ENCODE data around the gene GLO1.

The GLO1 gene

DNA sequence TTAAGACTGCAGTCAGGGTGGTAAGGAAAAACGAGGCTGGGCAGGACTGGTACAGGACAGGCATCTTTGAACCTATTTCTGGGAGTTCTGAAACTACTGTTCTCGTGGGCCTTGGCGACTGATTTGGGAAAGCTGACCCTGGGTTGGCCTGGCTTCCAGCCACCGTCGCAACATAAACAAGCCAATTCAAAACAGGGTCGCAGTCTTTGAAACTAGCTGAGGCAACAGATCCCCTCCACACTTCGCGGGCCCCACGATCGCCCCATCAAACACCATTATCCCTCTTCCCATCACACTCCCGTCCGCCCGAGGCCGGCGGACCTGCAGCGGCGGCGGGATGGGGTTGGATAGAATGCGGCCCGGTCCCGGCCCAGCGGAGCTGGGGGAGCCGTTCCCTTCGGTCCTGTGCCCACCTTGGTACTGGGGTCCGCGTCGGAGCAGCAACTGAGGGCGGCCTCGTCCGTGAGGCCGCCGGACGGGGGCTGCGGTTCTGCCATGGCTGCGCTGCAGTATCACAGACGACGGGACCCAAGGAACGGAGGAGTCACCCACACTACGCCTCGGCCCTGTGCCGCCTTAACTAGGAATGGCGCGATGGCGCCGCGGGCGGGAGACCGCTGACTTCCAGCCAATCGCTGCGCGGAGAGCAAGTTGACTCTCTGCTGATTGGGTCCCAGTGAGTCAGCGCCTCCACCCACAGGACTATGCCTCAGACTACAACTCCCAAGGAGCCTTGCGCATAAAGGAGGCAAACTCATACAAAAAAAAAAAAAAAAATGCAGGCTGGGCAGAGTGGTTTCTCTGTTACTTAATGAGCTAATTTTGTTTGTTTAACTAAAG lies at the start of gene GLO1:
Gene GLO1, minus strand, starts transcription at position 588 of the 840 bp plus-strand sequence. Its CDS starts 91 bp downstream, at position 497.
- CTCF ChIA-PET = interaction anchor here (0.6 to 0.8 kb wide), 3 partner anchors 51 to 1712 kb away, joined by 3 read pairs; no protein-coding TSS in a partner anchor
- H3K27ac ChIP-seq = peak within 1 kb of the TSS; percentile 88
- POLR2A ChIA-PET (ENCODE audit: low non-redundant PET) = interaction anchor here (0.6 to 0.7 kb wide), 6 partner anchors 15 to 1309 kb away, joined by 3 to 7 read pairs (median 4); no protein-coding TSS in a partner anchor
- TF ChIP-seq, protein P1, sequence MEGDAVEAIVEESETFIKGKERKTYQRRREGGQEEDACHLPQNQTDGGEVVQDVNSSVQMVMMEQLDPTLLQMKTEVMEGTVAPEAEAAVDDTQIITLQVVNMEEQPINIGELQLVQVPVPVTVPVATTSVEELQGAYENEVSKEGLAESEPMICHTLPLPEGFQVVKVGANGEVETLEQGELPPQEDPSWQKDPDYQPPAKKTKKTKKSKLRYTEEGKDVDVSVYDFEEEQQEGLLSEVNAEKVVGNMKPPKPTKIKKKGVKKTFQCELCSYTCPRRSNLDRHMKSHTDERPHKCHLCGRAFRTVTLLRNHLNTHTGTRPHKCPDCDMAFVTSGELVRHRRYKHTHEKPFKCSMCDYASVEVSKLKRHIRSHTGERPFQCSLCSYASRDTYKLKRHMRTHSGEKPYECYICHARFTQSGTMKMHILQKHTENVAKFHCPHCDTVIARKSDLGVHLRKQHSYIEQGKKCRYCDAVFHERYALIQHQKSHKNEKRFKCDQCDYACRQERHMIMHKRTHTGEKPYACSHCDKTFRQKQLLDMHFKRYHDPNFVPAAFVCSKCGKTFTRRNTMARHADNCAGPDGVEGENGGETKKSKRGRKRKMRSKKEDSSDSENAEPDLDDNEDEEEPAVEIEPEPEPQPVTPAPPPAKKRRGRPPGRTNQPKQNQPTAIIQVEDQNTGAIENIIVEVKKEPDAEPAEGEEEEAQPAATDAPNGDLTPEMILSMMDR (conservative IDR thresholded peaks at IDR 0.05; ENCODE audit: low read depth) = no peak
- DNase-seq (ENCODE audit: low spot score) = peak; percentile 99

DNA sequence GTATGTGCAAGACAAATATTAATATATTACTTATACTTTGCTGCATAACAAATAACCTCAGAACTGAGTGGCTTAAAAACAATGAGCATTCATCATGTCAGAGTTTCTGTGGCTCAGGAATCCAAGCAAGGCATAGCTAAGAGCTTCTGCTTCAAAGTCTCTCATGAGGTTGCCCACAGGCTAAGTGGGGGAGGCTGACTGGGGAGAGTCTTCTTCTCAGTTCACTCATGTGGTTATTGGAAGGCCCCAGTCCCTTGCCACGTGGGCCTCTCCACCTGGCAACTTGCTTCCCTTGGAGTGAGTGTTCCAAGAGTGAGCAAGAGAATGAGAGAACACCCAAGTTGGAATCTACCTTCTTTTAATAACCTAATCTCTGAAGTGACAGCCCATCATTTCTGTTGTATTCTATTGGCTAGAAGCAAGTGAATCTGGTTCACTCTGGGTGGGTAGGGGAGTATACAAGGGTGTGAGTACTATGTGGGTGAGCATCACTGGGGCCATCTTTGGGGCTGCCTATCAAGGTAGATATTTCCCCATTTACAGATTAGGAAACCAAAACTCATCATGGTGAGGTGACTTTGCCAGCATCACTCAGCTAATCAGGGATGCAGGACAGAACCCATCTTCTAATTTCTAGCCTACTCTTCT lies 48.1 kb upstream of the GLO1 start:
- POLR2A ChIA-PET (ENCODE audit: low non-redundant PET) = no interaction called here
- no peak for DNase-seq (ENCODE audit: low spot score)
- H3K27ac ChIP-seq = no peak overlapping the region
- CTCF ChIA-PET = no interaction called here
- TF ChIP-seq, protein P1 (conservative IDR thresholded peaks at IDR 0.05; ENCODE audit: low read depth) = no peak

DNA sequence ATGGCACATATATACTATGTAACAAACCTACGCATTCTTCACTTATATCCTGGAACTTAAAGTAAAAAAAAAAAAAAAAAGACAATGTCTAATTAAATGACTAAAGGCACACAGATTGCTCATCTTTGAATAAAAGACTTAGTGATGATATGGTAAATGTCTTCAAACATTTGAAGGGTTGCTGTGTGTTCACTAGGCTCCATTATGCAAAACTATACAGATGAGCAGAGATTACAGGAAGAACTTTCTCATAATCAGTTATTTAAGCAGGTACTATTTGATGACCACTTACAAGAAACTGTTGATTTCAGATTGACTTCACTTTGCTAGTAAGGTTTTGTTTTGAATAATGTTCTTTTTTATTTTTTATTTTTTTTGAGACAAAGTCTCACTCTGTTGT lies 46.5 kb upstream of the GLO1 start:
- TF ChIP-seq, protein P1 (conservative IDR thresholded peaks at IDR 0.05; ENCODE audit: low read depth) = no peak
- no peak overlapping the region for H3K27ac ChIP-seq
- ChIA-PET CTCF (interaction anchor here (0.6 kb wide), 1 partner anchor 660 kb away, joined by 4 read pairs; no protein-coding TSS in a partner anchor), POLR2A (ENCODE audit: low non-redundant PET) (no interaction called here)
- no peak for DNase-seq (ENCODE audit: low spot score)

DNA sequence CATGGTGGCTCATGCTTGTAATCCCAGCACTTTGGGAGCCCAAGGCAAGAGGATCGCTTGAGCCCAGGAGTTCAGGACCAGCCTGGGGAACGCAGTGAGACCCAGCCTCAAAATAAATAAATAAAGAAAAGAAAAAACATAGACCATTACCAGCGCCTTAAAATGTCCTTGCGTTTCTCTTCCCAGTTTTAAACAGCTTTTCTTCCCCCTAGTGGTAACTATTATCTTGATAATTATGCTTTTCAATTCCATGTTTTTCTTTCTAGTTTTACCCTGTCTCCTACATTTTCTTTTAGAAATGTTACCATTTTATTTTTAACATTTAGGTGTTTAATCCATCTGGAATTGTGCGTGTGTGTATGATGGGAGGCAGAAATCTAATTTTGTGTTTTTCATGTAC lies 36.6 kb upstream of the GLO1 start:
- POLR2A ChIA-PET (ENCODE audit: low non-redundant PET) = no interaction called here
- CTCF ChIA-PET = no interaction called here
- TF ChIP-seq, protein P1 (conservative IDR thresholded peaks at IDR 0.05; ENCODE audit: low read depth) = no peak; the same call in 1 of the 2 replicates
- no peak for DNase-seq (ENCODE audit: low spot score)
- no peak overlapping the region for H3K27ac ChIP-seq

DNA sequence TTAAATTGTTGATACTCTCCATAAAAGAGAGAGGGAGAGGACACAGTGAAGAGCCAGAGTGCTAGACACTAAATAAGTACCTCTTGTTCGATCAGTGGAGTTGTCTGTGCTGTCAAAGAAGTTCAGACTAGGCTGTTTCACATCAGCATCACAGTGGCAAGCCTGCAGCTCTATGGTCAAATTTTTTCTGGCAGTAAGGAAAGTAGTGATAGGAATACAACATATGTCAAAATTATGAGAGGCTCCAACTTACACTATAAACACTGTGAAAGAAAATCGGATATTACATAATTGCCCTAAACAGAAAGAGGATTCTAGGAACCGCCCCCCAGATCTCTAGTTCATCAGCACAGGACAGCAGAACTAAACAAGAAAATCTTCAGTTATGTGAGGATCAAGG lies 35.3 kb upstream of the GLO1 start:
- ChIA-PET CTCF (no interaction called here), POLR2A (ENCODE audit: low non-redundant PET) (no interaction called here)
- H3K27ac ChIP-seq = no peak overlapping the region
- TF ChIP-seq, protein P1 (conservative IDR thresholded peaks at IDR 0.05; ENCODE audit: low read depth) = no peak
- no peak for DNase-seq (ENCODE audit: low spot score)

DNA sequence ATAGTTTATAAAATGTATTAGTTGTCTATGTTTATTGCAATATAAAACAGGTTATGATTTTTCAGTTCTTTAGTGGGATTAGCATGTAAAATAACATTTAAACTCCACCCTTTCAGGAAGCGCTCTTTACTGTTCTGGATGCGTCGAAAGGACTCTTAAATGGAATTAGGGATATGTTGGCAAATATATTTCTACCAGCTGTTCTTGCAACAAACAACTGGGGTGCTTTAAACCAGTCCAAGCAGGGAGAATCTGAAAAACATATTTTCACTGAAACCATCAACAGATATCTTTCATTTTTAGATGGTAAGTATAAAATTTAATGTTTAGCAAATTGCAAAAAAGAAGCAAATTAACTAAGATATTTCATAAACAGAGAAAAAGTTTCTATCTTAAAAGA lies 34.0 kb upstream of the GLO1 start:
- ChIA-PET CTCF (no interaction called here), POLR2A (ENCODE audit: low non-redundant PET) (no interaction called here)
- TF ChIP-seq, protein P1 (conservative IDR thresholded peaks at IDR 0.05; ENCODE audit: low read depth) = no peak
- no peak for DNase-seq (ENCODE audit: low spot score)
- no peak overlapping the region for H3K27ac ChIP-seq
